ENCODE data around the gene MDM1. TPM values are rescaled to one million over a fixed set of nuclear protein-coding genes. Genes with fewer than 3 reads are reported as not detected.
A peak's percentile ranks its signal among the peaks of the same experiment; 100 is the strongest.

The MDM1 gene
- total RNA-seq, 1 donor from 2014 or later: 5.3 TPM

GRCh38 chr12:68319988-68320623, 12.1 kb downstream of the MDM1 start:
- ATAC-seq: no peak

GRCh38 chr12:68317047-68317667, 15.0 kb downstream of the MDM1 start:
- no peak for ATAC-seq

- ATAC-seq: peak; percentile 59
Observed at GRCh38 chr12:68310370-68310769, 21.8 kb downstream of the MDM1 start.

- ATAC-seq: no peak
Observed at GRCh38 chr12:68306564-68306963, 25.6 kb downstream of the MDM1 start.

- no peak for ATAC-seq
Observed at GRCh38 chr12:68305278-68305677, 26.9 kb downstream of the MDM1 start.

GRCh38 chr12:68304626-68305025, 27.5 kb downstream of the MDM1 start:
- no peak for ATAC-seq

GRCh38 chr12:68303850-68304249, 28.3 kb downstream of the MDM1 start:
- no peak for ATAC-seq

- ATAC-seq: no peak
Observed at GRCh38 chr12:68297929-68298328, 34.2 kb downstream of the MDM1 start.

GRCh38 chr12:68294251-68294650, 37.9 kb downstream of the MDM1 start:
- ATAC-seq: no peak

- peak; percentile 40 for ATAC-seq
Observed at GRCh38 chr12:68293347-68293746, 38.8 kb downstream of the MDM1 start.

- no peak for ATAC-seq
Observed at GRCh38 chr12:68292151-68292943, 39.8 kb downstream of the MDM1 start.

GRCh38 chr12:68291396-68292036, 40.6 kb downstream of the MDM1 start:
- ATAC-seq: peak; percentile 99

GRCh38 chr12:68290126-68290525, 42.0 kb downstream of the MDM1 start:
- ATAC-seq: no peak

GRCh38 chr12:68287106-68287505, 45.1 kb downstream of the MDM1 start:
- no peak for ATAC-seq

GRCh38 chr12:68286396-68286795, 45.8 kb downstream of the MDM1 start:
- ATAC-seq: no peak

GRCh38 chr12:68285541-68285940, 46.6 kb downstream of the MDM1 start:
- no peak for ATAC-seq

- ATAC-seq: no peak
Observed at GRCh38 chr12:68281322-68282077, 50.7 kb downstream of the MDM1 start.

GRCh38 chr12:68280240-68280639, 51.9 kb downstream of the MDM1 start:
- no peak for ATAC-seq

GRCh38 chr12:68279227-68280054, 52.7 kb downstream of the MDM1 start:
- ATAC-seq: no peak

- ATAC-seq: no peak
Observed at GRCh38 chr12:68276402-68276930, 55.7 kb downstream of the MDM1 start.

GRCh38 chr12:68272732-68273131, 59.4 kb downstream of the MDM1 start:
- ATAC-seq: no peak

Measured in esophagus mucosa (tissue), 1 donor.